H1 (cell line): ENCODE data around the gene RINT1. TPM values are rescaled to one million over a fixed set of nuclear protein-coding genes. Genes with fewer than 3 reads are reported as not detected.

Experiments used
- CTCF ChIA-PET: fragments of 300-600 bp; sonication (Branson Sonifier 250); formaldehyde crosslinking; loops from one replicate; lab custom pipeline; 2021; ENCODE audit not compliant: partially characterized antibody; lab: Charles Lee
- POLR2A ChIA-PET: fragments of 300-600 bp; sonication (Branson Sonifier 250); formaldehyde crosslinking; loops from one replicate; lab custom pipeline; 2021; ENCODE audit warnings: inconsistent platforms; ENCODE audit not compliant: partially characterized antibody; lab: Charles Lee
- DNase-seq, 2 experiments: peaks; one replicate each; pipeline versions ENCODE4 v3.0.0 to v3.0.0-alpha.2; 2010 to 2022; ENCODE audit warnings: low spot score in 2 of 2, low read depth in 1 of 2, mixed read lengths in 1 of 2
- FAIRE-seq: peaks from 2 replicates; lab custom pipeline; 2011; peaks lifted over from hg19 to GRCh38; lab: Jason Lieb, UNC
- H2AFZ ChIP-seq: 2 replicates; pipeline ENCODE4 v1.8.1; 2012; ENCODE audit warnings: low read length, inconsistent platforms
- H2AK5ac ChIP-seq: 2 replicates; pipeline ENCODE4 v1.6.1; 2013; ENCODE audit warnings: low read depth, low read length
- H2BK120ac ChIP-seq: replicated peaks from 2 replicates; pipeline ENCODE3; 2013; ENCODE audit warnings: low read depth, low read length, inconsistent platforms
- H2BK12ac ChIP-seq: 2 replicates; pipeline ENCODE4 v1.6.1; 2013; ENCODE audit warnings: low read depth, low read length
- H2BK15ac ChIP-seq: 2 replicates; pipeline ENCODE4 v1.6.1; 2013; ENCODE audit warnings: low read length
- H2BK20ac ChIP-seq: 2 replicates; pipeline ENCODE4 v1.6.1; 2013; ENCODE audit warnings: low read length
- H2BK5ac ChIP-seq: 2 replicates; pipeline ENCODE4 v1.6.1; 2013; ENCODE audit warnings: low read depth, low read length
- H3K14ac ChIP-seq: 2 replicates; pipeline ENCODE4 v1.6.1; 2013; ENCODE audit warnings: inconsistent platforms; ENCODE audit not compliant: insufficient read length
- H3K18ac ChIP-seq: 2 replicates; pipeline ENCODE4 v1.6.1; 2013; ENCODE audit warnings: low read length; ENCODE audit errors: extremely low read depth
- H3K23ac ChIP-seq: 2 replicates; pipeline ENCODE4 v1.6.1; 2013; ENCODE audit warnings: inconsistent platforms; ENCODE audit not compliant: insufficient read length
- H3K23me2 ChIP-seq: 2 replicates; pipeline ENCODE4 v1.6.1; 2013; ENCODE audit warnings: low read depth, low read length
- H3K27ac ChIP-seq: 2 replicates; pipeline ENCODE4 v1.6.1; 2011; ENCODE audit warnings: low read depth, low read length, inconsistent platforms
- H3K27me3 ChIP-seq, 4 experiments: replicated peaks in 1 of 4; 1 replicate in 1 of 4; 2 replicates in 3 of 4; pipeline versions ENCODE4 v1.6.1 to v1.8.1; 2011 to 2013; ENCODE audit warnings: low read length in 3 of 4, mild to moderate bottlenecking in 3 of 4, inconsistent platforms in 2 of 4, mixed read lengths in 2 of 4, moderate library complexity in 1 of 4; ENCODE audit not compliant: control insufficient read depth in 3 of 4, insufficient read depth in 3 of 4; ENCODE audit errors: extremely low read depth in 1 of 4
- H3K36me3 ChIP-seq, 4 experiments: 2 replicates each; pipeline versions ENCODE4 v1.6.1 to v1.8.1; 2011 to 2013; ENCODE audit warnings: mild to moderate bottlenecking in 4 of 4, low read length in 3 of 4, moderate library complexity in 2 of 4, control low read depth in 1 of 4, inconsistent platforms in 1 of 4; ENCODE audit not compliant: insufficient read depth in 4 of 4, control insufficient read depth in 2 of 4
- H3K4ac ChIP-seq: replicated peaks from 2 replicates; pipeline ENCODE3; 2013; ENCODE audit warnings: low read length, low read depth, mixed read lengths, inconsistent platforms; ENCODE audit not compliant: insufficient read length
- H3K4me1 ChIP-seq, 4 experiments: replicated peaks in 1 of 4; 1 replicate in 1 of 4; 2 replicates in 3 of 4; pipeline versions ENCODE4 v1.6.1 to v1.8.1; 2011 to 2013; ENCODE audit warnings: low read length in 3 of 4, inconsistent platforms in 2 of 4, mixed read lengths in 1 of 4; ENCODE audit not compliant: insufficient read depth in 4 of 4, control insufficient read depth in 3 of 4
- H3K4me2 ChIP-seq, 2 experiments: 2 replicates each; pipeline versions ENCODE4 v1.6.1 to v1.8.1; 2011 to 2013; ENCODE audit warnings: low read depth in 2 of 2, low read length in 2 of 2, control low read depth in 1 of 2, inconsistent platforms in 1 of 2, mild to moderate bottlenecking in 1 of 2; ENCODE audit not compliant: insufficient read depth in 1 of 2
- H3K4me3 ChIP-seq, 4 experiments: fragments of 200-600, 300-600 bp in 1 of 4; sonication (generic), shearing (Covaris generic), sonication (Bioruptor Twin) in 1 of 4; 2 replicates each; pipeline versions ENCODE4 v1.5.1 to v1.8.1; 2011 to 2016; ENCODE audit warnings: low read length in 4 of 4, low read depth in 3 of 4, control low read depth in 2 of 4, inconsistent platforms in 2 of 4, mild to moderate bottlenecking in 2 of 4, mixed read lengths in 1 of 4, moderate library complexity in 1 of 4; ENCODE audit not compliant: insufficient read depth in 2 of 4; ENCODE audit errors: extremely low read depth in 1 of 4
- H3K56ac ChIP-seq: replicated peaks from 2 replicates; pipeline ENCODE3; 2013; ENCODE audit warnings: low read depth, mild to moderate bottlenecking, mixed read lengths, low read length, inconsistent platforms; ENCODE audit not compliant: insufficient read length
- H3K79me1 ChIP-seq: 2 replicates; pipeline ENCODE4 v1.6.1; 2013; ENCODE audit warnings: low read depth, low read length, control low read depth
- H3K79me2 ChIP-seq, 2 experiments: 2 replicates each; pipeline versions ENCODE4 v1.6.1 to v1.8.1; 2012 to 2013; ENCODE audit warnings: low read length in 2 of 2, mild to moderate bottlenecking in 2 of 2, inconsistent platforms in 1 of 2; ENCODE audit not compliant: insufficient read depth in 2 of 2, control insufficient read depth in 1 of 2
- H3K9ac ChIP-seq, 4 experiments: replicated peaks in 1 of 4; 1 replicate in 1 of 4; 2 replicates in 3 of 4; pipeline versions ENCODE4 v1.6.1 to v1.8.1; 2011 to 2013; ENCODE audit warnings: low read depth in 3 of 4, low read length in 3 of 4, control low read depth in 2 of 4, mild to moderate bottlenecking in 2 of 4, moderate library complexity in 2 of 4, inconsistent platforms in 1 of 4; ENCODE audit errors: extremely low read depth in 1 of 4
- H3K9me3 ChIP-seq, 2 experiments: 2 replicates each; pipeline versions ENCODE4 v1.6.1 to v1.8.1; 2012 to 2013; ENCODE audit warnings: mild to moderate bottlenecking in 2 of 2, moderate library complexity in 2 of 2, control low read depth in 1 of 2, inconsistent platforms in 1 of 2, low read depth in 1 of 2, low read length in 1 of 2, mixed read lengths in 1 of 2; ENCODE audit not compliant: insufficient read depth in 2 of 2
- H4K20me1 ChIP-seq, 2 experiments: replicated peaks in 1 of 2; 2 replicates each; pipeline versions ENCODE3 to v1.8.1; 2011 to 2013; ENCODE audit warnings: inconsistent platforms in 2 of 2, low read length in 2 of 2, mild to moderate bottlenecking in 1 of 2; ENCODE audit not compliant: insufficient read depth in 2 of 2, control insufficient read depth in 1 of 2
- H4K5ac ChIP-seq: 2 replicates; pipeline ENCODE4 v1.6.1; 2013; ENCODE audit warnings: low read length, low read depth, mixed read lengths, inconsistent platforms; ENCODE audit not compliant: insufficient read length
- H4K8ac ChIP-seq: 2 replicates; pipeline ENCODE4 v1.8.0; 2013; ENCODE audit warnings: mild to moderate bottlenecking, moderate library complexity, low read length, inconsistent platforms; ENCODE audit not compliant: insufficient read depth; ENCODE audit errors: extremely low read depth
- H4K91ac ChIP-seq: replicated peaks from 2 replicates; pipeline ENCODE3; 2013; ENCODE audit warnings: low read length, mixed read lengths, inconsistent platforms; ENCODE audit not compliant: insufficient read length
- ASH2L ChIP-seq: fragments of 200-600, 300-600 bp; sonication (generic); IDR thresholded peaks from one replicate; pipeline ENCODE4 v1.7.1; 2017; ENCODE audit warnings: low read length
- CHD1 ChIP-seq: IDR thresholded peaks from 2 replicates; pipeline ENCODE4 v1.6.1; 2012; ENCODE audit warnings: low read depth, low read length, improper control_type of control experiment
- EZH2 ChIP-seq: fragments of 200-600 bp; sonication (generic); IDR thresholded peaks from 2 replicates; pipeline ENCODE4 v1.7.1; 2012; ENCODE audit warnings: low read depth, mild to moderate bottlenecking, moderate library complexity, low read length, inconsistent platforms; ENCODE audit not compliant: severe bottlenecking
- HDAC6 ChIP-seq: IDR thresholded peaks from one replicate; pipeline ENCODE4 v1.7.1; 2012; ENCODE audit warnings: low read depth, mild to moderate bottlenecking, inconsistent platforms, low read length, moderate library complexity
- JUN ChIP-seq: IDR thresholded peaks from 2 replicates; pipeline ENCODE4 v1.6.1; 2011; ENCODE audit warnings: low read depth, mild to moderate bottlenecking, improper control_type of control experiment, low read length
- RAD21 ChIP-seq, 2 experiments: IDR thresholded peaks in 1 of 2; conservative IDR thresholded peaks in 1 of 2; 2 replicates each; pipeline ENCODE4 v1.6.1; 2011; ENCODE audit warnings: low read depth in 2 of 2, low read length in 2 of 2, improper control_type of control experiment in 1 of 2, inconsistent platforms in 1 of 2, mild to moderate bottlenecking in 1 of 2, moderate library complexity in 1 of 2
- WGBS, 2 experiments: shearing (Covaris generic) in 1 of 2; methylation state at CpG; one replicate each; pipeline versions ENCODE4 v1.1.6 to v1.1.7; 2013 to 2015; ENCODE audit warnings: low lambda C conversion rate in 2 of 2, mixed read lengths in 2 of 2, inconsistent platforms in 1 of 2, low coverage in 1 of 2, missing lambda C conversion rate in 1 of 2; ENCODE audit not compliant: insufficient replicate concordance in 2 of 2, insufficient coverage in 1 of 2, insufficient read length in 1 of 2; ENCODE audit errors: extremely low coverage in 1 of 2, missing lambda C conversion rate in 1 of 2; 5-methylcytosine and 5-hydroxymethylcytosine counted together
- polyA plus RNA-seq, 7 experiments: library from polyadenylated mRNA; depleted of rRNA in 3 of 7; stranded (reverse) in 5 of 7; unstranded in 2 of 7; fragments of >200 nt in 5 of 7; fragments of 200-250 nt in 2 of 7; gene quantifications; 1 replicate in 5 of 7; 2 replicates in 1 of 7; 4 replicates in 1 of 7; pipeline versions ENCODE4 v1.2.1 to v1.2.3, GENCODE V29; 2011 to 2013; ENCODE audit warnings: missing spikeins in 2 of 7, mixed read lengths in 2 of 7
- total RNA-seq: library from RNA; stranded (reverse); fragmentation: NEBNext Ultra II Directional; extraction: Animal tissue kit (Norgen Biotek cat#: 25700); gene quantifications from 2 replicates; pipeline ENCODE4 v1.2.1, GENCODE V29; 2021
- TF ChIP-seq, protein P1 (sequence below): IDR thresholded peaks from 2 replicates; pipeline ENCODE4 v1.6.1; 2012; ENCODE audit warnings: inconsistent platforms

Gene RINT1
- total and polyA plus RNA-seq, 2 of the 8 experiments (the other 6 are each of a cell fraction or from before 2014, with no cell fraction given): 7.8 to 21.8 TPM

GRCh38 chr7:105496521-105496920, 35.5 kb upstream of the RINT1 start:
- Histone ChIP-seq H3K23ac (no peak overlapping the region), H3K4me2 (no peak overlapping the region), H4K20me1 (no peaks in the 10 kb centered on the region), H3K4me3 (no peak overlapping the region), H4K91ac (no peak overlapping the region), H2BK120ac (no peak overlapping the region), H2AFZ (no peak overlapping the region), H3K27ac (no peak overlapping the region), H4K8ac (no peak overlapping the region), H3K14ac (no peak overlapping the region), H2BK20ac (no peak overlapping the region), H2AK5ac (no peak overlapping the region), H3K9ac (no peak overlapping the region), H4K5ac (no peak overlapping the region), H3K4me1 (no peaks in the 10 kb centered on the region), H3K23me2 (no peaks in the 10 kb centered on the region), H3K36me3 (peaks cover 0 to 52% (median 20%) of the 10 kb centered on the region in 4 experiments; a peak in 6 of 8 replicates), H3K27me3 (no peaks in the 10 kb centered on the region), H3K56ac (no peak overlapping the region), H3K79me1 (no peaks in the 10 kb centered on the region), H3K9me3 (no peaks in the 10 kb centered on the region), H3K18ac (no peak overlapping the region), H3K79me2 (no peaks in the 10 kb centered on the region), H2BK15ac (no peak overlapping the region), H2BK5ac (no peak overlapping the region), H3K4ac (no peak overlapping the region), H2BK12ac (no peak overlapping the region)
- CTCF ChIA-PET: interaction anchor here (1.4 kb wide), 1 partner anchor 35 kb away, joined by 3 read pairs; the partner anchor contains the start of gene RINT1
- no peak for FAIRE-seq
- WGBS, 2 experiments: 98% methylated on average over 2 of the region's 2 CpGs; no CpG with 5 or more reads in 1 of the 2 experiments
- no peak for DNase-seq
- no peak for TF ChIP-seq CHD1
- no peak for TF ChIP-seq HDAC6
- TF ChIP-seq JUN: no peak
- TF ChIP-seq, protein P1, sequence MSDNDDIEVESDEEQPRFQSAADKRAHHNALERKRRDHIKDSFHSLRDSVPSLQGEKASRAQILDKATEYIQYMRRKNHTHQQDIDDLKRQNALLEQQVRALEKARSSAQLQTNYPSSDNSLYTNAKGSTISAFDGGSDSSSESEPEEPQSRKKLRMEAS: no peak
- no peak for TF ChIP-seq RAD21 (IDR thresholded peaks at IDR 0.05 in 1 of 2, conservative IDR thresholded peaks at IDR 0.05 in 1 of 2; ENCODE audit: low read depth in 2 of 2, low read length in 2 of 2)
- TF ChIP-seq EZH2: no peak
- no peak for TF ChIP-seq ASH2L
- POLR2A ChIA-PET: interaction anchor here (0.8 to 1.8 kb wide), 2 partner anchors 11 to 36 kb away, joined by 3 to 8 read pairs; partner anchors contain the start of gene RINT1
